ENCODE measurements around the gene ELMO1.

Gene ELMO1

GRCh38 chr7:37176079-37176478 lies 272.6 kb downstream of the ELMO1 start:
- DNase-seq (ENCODE audit: low read depth, low spot score), result no peak
- ChIA-PET POLR2A (no interaction called here), CTCF (interaction anchor here (1.6 to 10.2 kb wide), 3 partner anchors 22 to 208 kb away, joined by 3 to 298 read pairs (median 16); no protein-coding TSS in a partner anchor)
- no peak overlapping the region for H3K4me3 ChIP-seq (ENCODE audit: low read depth, low read length)
- no peak for TF ChIP-seq CTCF (IDR thresholded peaks at IDR 0.05; ENCODE audit: insufficient read depth, low read length, missing control alignments)

- CTCF ChIA-PET, result interaction anchor here (3.3 to 10.2 kb wide), 3 partner anchors 8 to 207 kb away, joined by 16 to 298 read pairs (median 18); no protein-coding TSS in a partner anchor
- no peak for DNase-seq (ENCODE audit: low read depth, low spot score)
- no peak overlapping the region for H3K4me3 ChIP-seq (ENCODE audit: low read depth, low read length)
- TF ChIP-seq CTCF (IDR thresholded peaks at IDR 0.05; ENCODE audit: insufficient read depth, low read length, missing control alignments), result no peak
- POLR2A ChIA-PET, result no interaction called here
Measured at GRCh38 chr7:37174460-37174859, 274.2 kb downstream of the ELMO1 start.

- no peak overlapping the region for H3K4me3 ChIP-seq (ENCODE audit: low read depth, low read length)
- TF ChIP-seq CTCF (IDR thresholded peaks at IDR 0.05; ENCODE audit: insufficient read depth, low read length, missing control alignments), result no peak
- POLR2A ChIA-PET, result no interaction called here
- CTCF ChIA-PET, result interaction anchor here (3.6 kb wide), 1 partner anchor 9 kb away, joined by 18 read pairs; no protein-coding TSS in a partner anchor
- no peak for DNase-seq (ENCODE audit: low read depth, low spot score)
Measured at GRCh38 chr7:37173670-37174069, 275.0 kb downstream of the ELMO1 start.

GRCh38 chr7:37162106-37162505 lies 286.6 kb downstream of the ELMO1 start:
- CTCF ChIA-PET, result no interaction called here
- DNase-seq (ENCODE audit: low read depth, low spot score), result no peak
- TF ChIP-seq CTCF (IDR thresholded peaks at IDR 0.05; ENCODE audit: insufficient read depth, low read length, missing control alignments), result no peak
- POLR2A ChIA-PET, result no interaction called here
- H3K4me3 ChIP-seq (ENCODE audit: low read depth, low read length), result no peak overlapping the region

- POLR2A ChIA-PET, result no interaction called here
- CTCF ChIA-PET, result interaction anchor here (0.6 kb wide), 1 partner anchor 170 kb away, joined by 3 read pairs; no protein-coding TSS in a partner anchor
- TF ChIP-seq CTCF (IDR thresholded peaks at IDR 0.05; ENCODE audit: insufficient read depth, low read length, missing control alignments), result no peak
Measured at GRCh38 chr7:37160656-37161055, 288.0 kb downstream of the ELMO1 start.

GRCh38 chr7:37153376-37153775 lies 295.3 kb downstream of the ELMO1 start:
- H3K4me3 ChIP-seq (ENCODE audit: low read depth, low read length), result no peak overlapping the region
- ChIA-PET CTCF (interaction anchor here (0.6 kb wide), 1 partner anchor 47 kb away, joined by 3 read pairs; no protein-coding TSS in a partner anchor), POLR2A (no interaction called here)
- no peak for TF ChIP-seq CTCF (IDR thresholded peaks at IDR 0.05; ENCODE audit: insufficient read depth, low read length, missing control alignments)
- no peak for DNase-seq (ENCODE audit: low read depth, low spot score)

More at GRCh38 chr7:37160656-37161055, 288.0 kb downstream of the ELMO1 start:
- H3K4me3 ChIP-seq (ENCODE audit: low read depth, low read length), result no peak overlapping the region
- no peak for DNase-seq (ENCODE audit: low read depth, low spot score)
